Nephron (organoid): ENCODE results near the gene ZNF48.

ENCODE experiments used
- H3K27ac Mint-ChIP-seq, 3 experiments: 2 replicates each; pipeline ENCODE4 v1.8.0; 2020; ENCODE audit warnings: mixed read lengths in 3 of 3, mild to moderate bottlenecking in 2 of 3, moderate library complexity in 1 of 3
- H3K27me3 Mint-ChIP-seq: 2 replicates; pipeline ENCODE4 v1.8.0; 2021; ENCODE audit warnings: low read depth, mild to moderate bottlenecking, moderate library complexity, mixed read lengths
- H3K36me3 Mint-ChIP-seq: 2 replicates; pipeline ENCODE4 v1.8.0; 2020; ENCODE audit warnings: low read depth, mixed read lengths
- H3K4me1 Mint-ChIP-seq: 2 replicates; pipeline ENCODE4 v1.8.0; 2020; ENCODE audit warnings: mixed read lengths
- H3K4me3 Mint-ChIP-seq, 3 experiments: 2 replicates each; pipeline ENCODE4 v1.8.0; 2020; ENCODE audit warnings: mild to moderate bottlenecking in 3 of 3, mixed read lengths in 3 of 3, moderate library complexity in 2 of 3
- H3K9me3 Mint-ChIP-seq: 2 replicates; pipeline ENCODE4 v1.8.0; 2020; ENCODE audit warnings: mixed read lengths
- CTCF ChIP-seq, 3 experiments: fragments of 200-600 bp; sonication (generic); IDR thresholded peaks; one replicate each; pipeline ENCODE4 v1.5.0; 2021; ENCODE audit warnings: antibody characterized with exemption in 3 of 3; ENCODE audit not compliant: unreplicated experiment in 3 of 3

ZNF48 gene

GRCh38 chr16:30395155-30395991, at the start of gene ZNF48:
ZNF48 (plus strand) TSS chr16:30395420; CDS start chr16:30395795, 375 bp downstream.
- TF ChIP-seq CTCF (IDR thresholded peaks at IDR 0.05; ENCODE audit: unreplicated experiment in 3 of 3), result peak; percentile 21 to 27 (median 21)
- no peaks in the 10 kb centered on the region for H3K27me3 Mint-ChIP-seq
- peak within 1 kb of the TSS; percentile 98 to 99 (median 99) for H3K27ac Mint-ChIP-seq

DNA sequence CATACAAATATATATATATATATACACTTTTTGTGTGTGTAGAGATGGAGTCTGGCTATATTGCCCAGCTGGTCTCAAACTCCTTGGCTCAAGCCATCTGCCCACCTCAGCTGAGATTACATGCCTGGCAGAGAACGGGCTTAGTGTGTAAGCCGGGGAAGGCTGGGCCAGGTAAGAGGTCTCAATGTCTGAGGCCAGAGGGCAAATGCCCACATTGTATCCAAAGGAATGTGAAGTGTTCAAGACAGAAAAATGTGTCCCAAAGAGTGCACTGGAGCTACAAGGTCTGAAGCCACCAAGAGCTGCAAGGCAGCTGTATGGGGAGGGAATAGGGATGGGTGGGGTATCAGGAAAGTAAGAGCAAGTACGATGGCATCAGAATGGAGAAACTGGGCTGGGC, 48.9 kb upstream of the ZNF48 start:
- Mint-ChIP-seq H3K27me3 (no peaks in the 10 kb centered on the region), H3K4me1 (peaks cover 4% of the 10 kb centered on the region), H3K27ac (no peak overlapping the region), H3K9me3 (no peaks in the 10 kb centered on the region), H3K4me3 (no peak overlapping the region), H3K36me3 (peaks cover 16% of the 10 kb centered on the region)
- TF ChIP-seq CTCF (IDR thresholded peaks at IDR 0.05; ENCODE audit: unreplicated experiment in 3 of 3), result no peak

More at GRCh38 chr16:30395155-30395991, at the start of gene ZNF48:
- H3K9me3 Mint-ChIP-seq, result no peaks in the 10 kb centered on the region
- peak within 1 kb of the TSS; percentile 88 to 90 (median 89) for H3K4me3 Mint-ChIP-seq
- H3K4me1 Mint-ChIP-seq, result peaks cover 32% of the 10 kb centered on the region
- H3K36me3 Mint-ChIP-seq, result peaks cover 16% of the 10 kb centered on the region

DNA sequence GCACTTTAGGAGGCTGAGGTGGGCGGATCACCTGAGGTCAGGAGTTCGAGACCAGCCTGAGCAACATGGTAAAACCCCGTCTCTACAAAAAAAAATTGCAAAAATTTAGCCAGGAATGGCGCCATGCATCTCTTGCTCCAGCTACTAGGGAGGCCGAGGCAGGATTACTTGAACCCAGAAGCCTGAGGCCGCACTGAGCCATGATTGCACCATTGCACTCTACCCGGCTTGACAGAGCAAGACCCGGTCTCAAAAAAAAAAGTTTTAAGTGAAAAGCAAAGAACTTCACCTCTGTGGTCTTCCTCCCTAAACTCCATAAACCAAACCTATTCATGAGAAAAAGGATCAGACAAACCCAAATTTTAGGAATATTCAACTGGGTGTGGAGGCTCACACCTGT, 47.1 kb upstream of the ZNF48 start:
- Mint-ChIP-seq H3K36me3 (peaks cover 29% of the 10 kb centered on the region), H3K27me3 (no peaks in the 10 kb centered on the region), H3K4me1 (peaks cover 9% of the 10 kb centered on the region), H3K4me3 (no peak overlapping the region), H3K27ac (no peak overlapping the region), H3K9me3 (no peaks in the 10 kb centered on the region)
- TF ChIP-seq CTCF (IDR thresholded peaks at IDR 0.05; ENCODE audit: unreplicated experiment in 3 of 3), result no peak

DNA sequence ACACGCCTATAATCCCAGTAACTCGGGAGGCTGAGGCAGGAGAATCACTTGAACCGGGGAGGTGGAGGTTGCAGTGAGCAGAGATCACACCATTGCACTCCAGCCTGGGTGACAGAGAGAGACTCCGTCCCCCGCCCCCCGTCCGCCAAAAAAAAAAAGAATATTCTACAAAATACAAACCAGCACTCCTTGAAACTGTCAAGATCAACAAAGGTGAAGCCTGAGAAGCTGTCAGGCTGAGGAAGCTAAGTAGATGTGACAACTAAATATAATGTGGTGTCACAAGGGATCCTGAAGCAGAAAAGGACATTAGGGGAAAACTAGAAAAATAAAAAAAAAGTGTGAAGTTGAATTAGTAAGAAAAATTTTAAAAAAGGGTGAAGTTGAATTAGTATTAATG, 46.3 kb upstream of the ZNF48 start:
- no peak for TF ChIP-seq CTCF (IDR thresholded peaks at IDR 0.05; ENCODE audit: unreplicated experiment in 3 of 3)
- H3K4me1 Mint-ChIP-seq, result peaks cover 9% of the 10 kb centered on the region
- H3K27me3 Mint-ChIP-seq, result no peaks in the 10 kb centered on the region
- no peak overlapping the region for H3K4me3 Mint-ChIP-seq
- H3K9me3 Mint-ChIP-seq, result no peaks in the 10 kb centered on the region
- H3K36me3 Mint-ChIP-seq, result peaks cover 29% of the 10 kb centered on the region
- peak overlapping the region in 1 of 3 experiments; percentile 39 for H3K27ac Mint-ChIP-seq

- H3K4me1 Mint-ChIP-seq, result peaks cover 15% of the 10 kb centered on the region
- TF ChIP-seq CTCF (IDR thresholded peaks at IDR 0.05; ENCODE audit: unreplicated experiment in 3 of 3), result no peak
- no peaks in the 10 kb centered on the region for H3K9me3 Mint-ChIP-seq
- H3K27me3 Mint-ChIP-seq, result no peaks in the 10 kb centered on the region
- H3K27ac Mint-ChIP-seq, result peak overlapping the region in 2 of 3 experiments; percentile 48 to 75
- H3K4me3 Mint-ChIP-seq, result peak overlapping the region; percentile 21 to 53 (median 29)
- peaks cover 35% of the 10 kb centered on the region for H3K36me3 Mint-ChIP-seq
Observed at GRCh38 chr16:30349675-30350074, 45.5 kb upstream of the ZNF48 start.
